ENCODE data around the gene INPP5A.

The INPP5A gene

GRCh38 chr10:132493246-132493755 lies 44.3 kb upstream of the INPP5A start:
- 99% methylated on average over 7 of the region's 8 CpGs for WGBS (ENCODE audit: insufficient coverage)
- Histone ChIP-seq H3K27ac (ENCODE audit: insufficient read depth in 1 of 2, low read depth in 1 of 2, low read length in 2 of 2, poor library complexity in 1 of 2, severe bottlenecking in 2 of 2) (no peak overlapping the region), H3K4me3 (ENCODE audit: control insufficient read depth in 1 of 7, extremely low read depth in 1 of 7, insufficient read depth in 4 of 7, low read depth in 2 of 7, low read length in 6 of 7) (no peak overlapping the region), H3K4me1 (ENCODE audit: control extremely low read depth in 1 of 4, control insufficient read depth in 4 of 4, insufficient read depth in 4 of 4, low read length in 3 of 4) (peaks cover 0 to 7% (median 5%) of the 10 kb centered on the region in 4 experiments), H3K27me3 (replicated peaks in 2 of 5; ENCODE audit: control insufficient read depth in 4 of 5, insufficient read depth in 5 of 5, low read length in 4 of 5) (no peaks in the 10 kb centered on the region), H3K9me3 (ENCODE audit: control extremely low read depth in 1 of 5, control insufficient read depth in 4 of 5, insufficient read depth in 2 of 5, low read depth in 1 of 5, low read length in 4 of 5) (peaks cover 0 to 2% (median 0%) of the 10 kb centered on the region in 5 experiments), H3K36me3 (ENCODE audit: control insufficient read depth in 4 of 4, insufficient read depth in 4 of 4, low read length in 3 of 4) (no peaks in the 10 kb centered on the region)
- POLR2A ChIA-PET: no interaction called here
- CTCF ChIA-PET: no interaction called here
- no peak for DNase-seq

- no peak overlapping the region for H3K4me3 ChIP-seq (ENCODE audit: control insufficient read depth in 1 of 7, extremely low read depth in 1 of 7, insufficient read depth in 4 of 7, low read depth in 2 of 7, low read length in 6 of 7)
- no peaks in the 10 kb centered on the region for H3K27me3 ChIP-seq (replicated peaks in 2 of 5; ENCODE audit: control insufficient read depth in 4 of 5, insufficient read depth in 5 of 5, low read length in 4 of 5)
- ChIA-PET POLR2A (no interaction called here), CTCF (no interaction called here)
- WGBS (ENCODE audit: insufficient coverage): 95% methylated on average over 15 of the region's 16 CpGs
- DNase-seq: no peak
- no peak overlapping the region for H3K27ac ChIP-seq (ENCODE audit: insufficient read depth in 1 of 2, low read depth in 1 of 2, low read length in 2 of 2, poor library complexity in 1 of 2, severe bottlenecking in 2 of 2)
- H3K9me3 ChIP-seq (ENCODE audit: control extremely low read depth in 1 of 5, control insufficient read depth in 4 of 5, insufficient read depth in 2 of 5, low read depth in 1 of 5, low read length in 4 of 5): peaks cover 0 to 2% (median 0%) of the 10 kb centered on the region in 5 experiments
- H3K4me1 ChIP-seq (ENCODE audit: control extremely low read depth in 1 of 4, control insufficient read depth in 4 of 4, insufficient read depth in 4 of 4, low read length in 3 of 4): peaks cover 0 to 7% (median 5%) of the 10 kb centered on the region in 4 experiments
- no peaks in the 10 kb centered on the region for H3K36me3 ChIP-seq (ENCODE audit: control insufficient read depth in 4 of 4, insufficient read depth in 4 of 4, low read length in 3 of 4)
These were observed 43.8 kb upstream of the INPP5A start for GRCh38 chr10:132493756-132494290.

- CTCF ChIA-PET: interaction anchor here (0.8 to 1.0 kb wide), 2 partner anchors 36 to 93 kb away, joined by 3 read pairs; no protein-coding TSS in a partner anchor
- no peaks in the 10 kb centered on the region for H3K27me3 ChIP-seq (replicated peaks in 2 of 5; ENCODE audit: control insufficient read depth in 4 of 5, insufficient read depth in 5 of 5, low read length in 4 of 5)
- WGBS (ENCODE audit: insufficient coverage): 98% methylated on average over 5 of the region's 11 CpGs
- H3K36me3 ChIP-seq (ENCODE audit: control insufficient read depth in 4 of 4, insufficient read depth in 4 of 4, low read length in 3 of 4): no peaks in the 10 kb centered on the region
- no peak for DNase-seq
- peaks cover 0 to 2% (median 0%) of the 10 kb centered on the region in 5 experiments for H3K9me3 ChIP-seq (ENCODE audit: control extremely low read depth in 1 of 5, control insufficient read depth in 4 of 5, insufficient read depth in 2 of 5, low read depth in 1 of 5, low read length in 4 of 5)
- POLR2A ChIA-PET: no interaction called here
- no peak overlapping the region for H3K27ac ChIP-seq (ENCODE audit: insufficient read depth in 1 of 2, low read depth in 1 of 2, low read length in 2 of 2, poor library complexity in 1 of 2, severe bottlenecking in 2 of 2)
- H3K4me3 ChIP-seq (ENCODE audit: control insufficient read depth in 1 of 7, extremely low read depth in 1 of 7, insufficient read depth in 4 of 7, low read depth in 2 of 7, low read length in 6 of 7): no peak overlapping the region
- H3K4me1 ChIP-seq (ENCODE audit: control extremely low read depth in 1 of 4, control insufficient read depth in 4 of 4, insufficient read depth in 4 of 4, low read length in 3 of 4): peaks cover 0 to 7% (median 5%) of the 10 kb centered on the region in 4 experiments
These were observed 42.5 kb upstream of the INPP5A start for GRCh38 chr10:132494866-132495630.

GRCh38 chr10:132496360-132497062 lies 41.1 kb upstream of the INPP5A start:
- H3K36me3 ChIP-seq (ENCODE audit: control insufficient read depth in 4 of 4, insufficient read depth in 4 of 4, low read length in 3 of 4): no peaks in the 10 kb centered on the region
- H3K27me3 ChIP-seq (replicated peaks in 2 of 5; ENCODE audit: control insufficient read depth in 4 of 5, insufficient read depth in 5 of 5, low read length in 4 of 5): no peaks in the 10 kb centered on the region
- CTCF ChIA-PET: no interaction called here

GRCh38 chr10:132497063-132497680 lies 40.4 kb upstream of the INPP5A start:
- 57% methylated on average over 24 of the region's 30 CpGs for WGBS (ENCODE audit: insufficient coverage)
- peaks cover 0 to 7% (median 5%) of the 10 kb centered on the region in 4 experiments for H3K4me1 ChIP-seq (ENCODE audit: control extremely low read depth in 1 of 4, control insufficient read depth in 4 of 4, insufficient read depth in 4 of 4, low read length in 3 of 4)
- ChIA-PET CTCF (no interaction called here), POLR2A (interaction anchor here (0.7 kb wide), 1 partner anchor 25 kb away, joined by 4 read pairs; no protein-coding TSS in a partner anchor)
- no peaks in the 10 kb centered on the region for H3K36me3 ChIP-seq (ENCODE audit: control insufficient read depth in 4 of 4, insufficient read depth in 4 of 4, low read length in 3 of 4)
- no peak overlapping the region for H3K27ac ChIP-seq (ENCODE audit: insufficient read depth in 1 of 2, low read depth in 1 of 2, low read length in 2 of 2, poor library complexity in 1 of 2, severe bottlenecking in 2 of 2)
- H3K27me3 ChIP-seq (replicated peaks in 2 of 5; ENCODE audit: control insufficient read depth in 4 of 5, insufficient read depth in 5 of 5, low read length in 4 of 5): no peaks in the 10 kb centered on the region
- DNase-seq: peak in 2 of 3 donors; percentile 23 to 37
- H3K9me3 ChIP-seq (ENCODE audit: control extremely low read depth in 1 of 5, control insufficient read depth in 4 of 5, insufficient read depth in 2 of 5, low read depth in 1 of 5, low read length in 4 of 5): no peaks in the 10 kb centered on the region
- no peak overlapping the region for H3K4me3 ChIP-seq (ENCODE audit: control insufficient read depth in 1 of 7, extremely low read depth in 1 of 7, insufficient read depth in 4 of 7, low read depth in 2 of 7, low read length in 6 of 7)

More at GRCh38 chr10:132496360-132497062, 41.1 kb upstream of the INPP5A start:
- Histone ChIP-seq H3K27ac (ENCODE audit: insufficient read depth in 1 of 2, low read depth in 1 of 2, low read length in 2 of 2, poor library complexity in 1 of 2, severe bottlenecking in 2 of 2) (no peak overlapping the region), H3K4me3 (ENCODE audit: control insufficient read depth in 1 of 7, extremely low read depth in 1 of 7, insufficient read depth in 4 of 7, low read depth in 2 of 7, low read length in 6 of 7) (no peak overlapping the region), H3K9me3 (ENCODE audit: control extremely low read depth in 1 of 5, control insufficient read depth in 4 of 5, insufficient read depth in 2 of 5, low read depth in 1 of 5, low read length in 4 of 5) (no peaks in the 10 kb centered on the region), H3K4me1 (ENCODE audit: control extremely low read depth in 1 of 4, control insufficient read depth in 4 of 4, insufficient read depth in 4 of 4, low read length in 3 of 4) (peaks cover 0 to 7% (median 5%) of the 10 kb centered on the region in 4 experiments)
- DNase-seq: no peak
- WGBS (ENCODE audit: insufficient coverage): 94% methylated on average over 11 of the region's 13 CpGs
- POLR2A ChIA-PET: interaction anchor here (0.7 kb wide), 1 partner anchor 26 kb away, joined by 4 read pairs; no protein-coding TSS in a partner anchor

GRCh38 chr10:132497861-132498561 lies 39.6 kb upstream of the INPP5A start:
- H3K4me3 ChIP-seq (ENCODE audit: control insufficient read depth in 1 of 7, extremely low read depth in 1 of 7, insufficient read depth in 4 of 7, low read depth in 2 of 7, low read length in 6 of 7): no peak overlapping the region
- H3K27ac ChIP-seq (ENCODE audit: insufficient read depth in 1 of 2, low read depth in 1 of 2, low read length in 2 of 2, poor library complexity in 1 of 2, severe bottlenecking in 2 of 2): no peak overlapping the region
- ChIA-PET POLR2A (no interaction called here), CTCF (no interaction called here)
- H3K36me3 ChIP-seq (ENCODE audit: control insufficient read depth in 4 of 4, insufficient read depth in 4 of 4, low read length in 3 of 4): no peaks in the 10 kb centered on the region
- peaks cover 0 to 7% (median 5%) of the 10 kb centered on the region in 4 experiments for H3K4me1 ChIP-seq (ENCODE audit: control extremely low read depth in 1 of 4, control insufficient read depth in 4 of 4, insufficient read depth in 4 of 4, low read length in 3 of 4)
- H3K27me3 ChIP-seq (replicated peaks in 2 of 5; ENCODE audit: control insufficient read depth in 4 of 5, insufficient read depth in 5 of 5, low read length in 4 of 5): no peaks in the 10 kb centered on the region
- H3K9me3 ChIP-seq (ENCODE audit: control extremely low read depth in 1 of 5, control insufficient read depth in 4 of 5, insufficient read depth in 2 of 5, low read depth in 1 of 5, low read length in 4 of 5): no peaks in the 10 kb centered on the region
- DNase-seq: no peak
- 97% methylated on average over 16 of the region's 17 CpGs for WGBS (ENCODE audit: insufficient coverage)

Data from common myeloid progenitor, CD34-positive (primary cell).